SU-DHL-6 (cell line): Measurements from ENCODE around the gene THG1L.

ENCODE experiments used
- H2AFZ ChIP-seq: fragments of 200-600 bp; sonication (generic); 2 replicates; pipeline ENCODE4 v1.6.1; 2014; ENCODE audit warnings: low read depth, mild to moderate bottlenecking, moderate library complexity, mixed read lengths, antibody characterized with exemption, low read length; ENCODE audit not compliant: severe bottlenecking
- H3F3A ChIP-seq: fragments of 200-600 bp; shearing (Covaris generic); 2 replicates; pipeline ENCODE4 v1.6.0; 2016; ENCODE audit warnings: antibody characterized with exemption, mild to moderate bottlenecking; ENCODE audit not compliant: insufficient read depth
- H3K27ac ChIP-seq: fragments of 200-600 bp; sonication (generic); 2 replicates; pipeline ENCODE4 v1.5.1; 2016; ENCODE audit warnings: low read depth, mild to moderate bottlenecking, low read length, moderate library complexity, mixed read lengths
- H3K27me3 ChIP-seq: fragments of 200-600 bp; sonication (generic), shearing (Covaris generic); 2 replicates; pipeline ENCODE4 v1.6.0; 2014; ENCODE audit warnings: mild to moderate bottlenecking, low read length
- H3K36me3 ChIP-seq: fragments of 200-600 bp; sonication (generic); 2 replicates; pipeline ENCODE4 v1.6.1; 2014; ENCODE audit warnings: mild to moderate bottlenecking, low read length, mixed read lengths
- H3K4me2 ChIP-seq: fragments of 300-600, 200-600 bp; shearing (Covaris generic), sonication (generic); 2 replicates; pipeline ENCODE4 v1.6.0; 2014; ENCODE audit warnings: low read length, low read depth, mild to moderate bottlenecking; ENCODE audit not compliant: poor library complexity, severe bottlenecking
- H3K4me3 ChIP-seq: fragments of 200-600 bp; sonication (generic); 2 replicates; pipeline ENCODE4 v1.5.1; 2014; ENCODE audit warnings: antibody characterized with exemption, low read length, mild to moderate bottlenecking, mixed read lengths; ENCODE audit not compliant: insufficient read depth, poor library complexity, severe bottlenecking
- H3K79me2 ChIP-seq: fragments of 200-600 bp; sonication (generic); 2 replicates; pipeline ENCODE4 v1.6.1; 2014; ENCODE audit warnings: mild to moderate bottlenecking, low read length, moderate library complexity; ENCODE audit not compliant: insufficient read depth
- H3K9ac ChIP-seq: fragments of 200-600 bp; sonication (generic); 2 replicates; pipeline ENCODE4 v1.7.0; 2014; ENCODE audit warnings: mild to moderate bottlenecking, low read length
- H3K9me2 ChIP-seq: fragments of 200-600 bp; sonication (generic); replicated peaks from 2 replicates; pipeline ENCODE4 v1.6.1; 2014; ENCODE audit warnings: low read length; ENCODE audit not compliant: insufficient read depth
- H3K9me3 ChIP-seq: fragments of 200-600 bp; sonication (generic); 2 replicates; pipeline ENCODE4 v1.6.1; 2014; ENCODE audit warnings: low read length, mixed read lengths; ENCODE audit not compliant: insufficient read depth
- H4K20me1 ChIP-seq: fragments of 200-600 bp; sonication (generic); 2 replicates; pipeline ENCODE4 v1.6.1; 2014; ENCODE audit warnings: low read depth, mild to moderate bottlenecking, antibody characterized with exemption, low read length, moderate library complexity, mixed read lengths
- CTCF ChIP-seq: fragments of 200-600 bp; sonication (generic); IDR thresholded peaks from one replicate; pipeline ENCODE4 v1.5.1; 2017; ENCODE audit warnings: antibody characterized with exemption, mild to moderate bottlenecking, low read length, moderate library complexity; ENCODE audit not compliant: insufficient read depth, poor library complexity, severe bottlenecking
- EZH2phosphoT487 ChIP-seq: fragments of 200-600 bp; sonication (generic), shearing (Covaris generic); conservative IDR thresholded peaks from 2 replicates; pipeline ENCODE4 v1.6.1; 2018; ENCODE audit warnings: mild to moderate bottlenecking, antibody characterized with exemption, low read length, moderate library complexity, mixed read lengths

THG1L gene

DNA sequence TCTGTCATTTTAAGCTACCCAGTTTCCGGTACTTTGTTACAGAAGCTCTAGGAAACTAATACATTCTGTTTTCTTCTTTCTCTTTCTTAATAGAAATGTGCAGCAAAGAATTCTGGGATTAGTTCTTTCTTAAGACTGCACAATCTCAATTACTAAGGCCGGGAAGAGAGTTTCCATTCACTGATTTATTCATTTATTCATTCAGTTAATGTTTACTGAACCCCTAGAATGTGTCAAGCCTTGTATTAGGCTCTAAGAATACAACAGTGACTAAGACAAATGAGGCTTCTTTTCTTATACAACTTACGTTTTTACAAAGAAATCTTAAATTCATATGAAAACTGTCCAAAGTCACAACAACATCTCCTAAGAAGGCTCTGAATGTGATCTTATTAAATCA lies 27.5 kb upstream of the THG1L start:
- H3K36me3 ChIP-seq = no peaks in the 10 kb centered on the region
- H3K4me2 ChIP-seq = no peak overlapping the region
- TF ChIP-seq CTCF = no peak
- no peak for TF ChIP-seq EZH2phosphoT487

GRCh38 chr5:157708866-157709265 lies 22.4 kb upstream of the THG1L start:
- Histone ChIP-seq H3K9me2 (no peaks in the 10 kb centered on the region), H3K79me2 (no peaks in the 10 kb centered on the region), H2AFZ (no peak overlapping the region), H3K9me3 (no peaks in the 10 kb centered on the region), H3K9ac (no peak overlapping the region), H3K36me3 (no peaks in the 10 kb centered on the region), H3K4me2 (no peak overlapping the region), H3K27me3 (no peaks in the 10 kb centered on the region), H3K27ac (no peak overlapping the region), H3K4me3 (no peak overlapping the region), H3F3A (no peaks in the 10 kb centered on the region), H4K20me1 (no peaks in the 10 kb centered on the region)
- TF ChIP-seq CTCF (no peak), EZH2phosphoT487 (no peak)

More for the DNA sequence above, 27.5 kb upstream of the THG1L start:
- H3K4me3 ChIP-seq = no peak overlapping the region
- no peak overlapping the region for H3K9ac ChIP-seq
- H3K9me2 ChIP-seq = no peaks in the 10 kb centered on the region
- H3K9me3 ChIP-seq = peaks cover 6% of the 10 kb centered on the region; the same call in 1 of the 2 replicates
- no peak overlapping the region for H2AFZ ChIP-seq
- H4K20me1 ChIP-seq = no peaks in the 10 kb centered on the region
- no peaks in the 10 kb centered on the region for H3F3A ChIP-seq
- no peaks in the 10 kb centered on the region for H3K79me2 ChIP-seq
- no peaks in the 10 kb centered on the region for H3K27me3 ChIP-seq
- no peak overlapping the region for H3K27ac ChIP-seq

DNA sequence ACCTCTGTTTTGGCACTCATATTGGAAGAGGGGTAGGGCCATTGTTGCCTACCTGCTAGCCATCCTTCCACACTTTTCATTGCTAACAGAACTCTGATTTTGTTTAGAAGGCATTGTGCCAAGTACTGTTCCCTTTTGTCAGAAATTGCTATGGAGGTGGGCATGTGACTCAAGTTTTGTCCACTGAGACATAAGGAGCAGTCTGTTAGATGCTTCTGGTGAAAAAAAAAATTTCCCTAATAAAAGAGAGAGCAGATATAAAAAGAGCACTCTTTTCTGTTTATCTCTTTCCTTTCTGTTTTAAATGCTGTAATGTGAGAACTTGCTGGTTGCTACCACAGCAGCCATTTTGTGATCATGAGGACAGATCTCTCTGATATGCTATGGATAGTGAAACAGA lies 21.9 kb upstream of the THG1L start:
- Histone ChIP-seq H3K27me3 (no peaks in the 10 kb centered on the region), H2AFZ (no peak overlapping the region), H3K9me3 (no peaks in the 10 kb centered on the region), H3K9ac (no peak overlapping the region), H3F3A (no peaks in the 10 kb centered on the region), H3K9me2 (no peaks in the 10 kb centered on the region), H3K4me2 (no peak overlapping the region), H3K4me3 (no peak overlapping the region), H3K36me3 (no peaks in the 10 kb centered on the region), H3K27ac (no peak overlapping the region), H4K20me1 (no peaks in the 10 kb centered on the region), H3K79me2 (no peaks in the 10 kb centered on the region)
- no peak for TF ChIP-seq CTCF
- TF ChIP-seq EZH2phosphoT487 = no peak
